GM23248 (cell line): ENCODE data around the gene DNASE2. TPM values are rescaled to one million over a fixed set of nuclear protein-coding genes. Genes with fewer than 3 reads are reported as not detected.
A peak's percentile ranks its signal among the peaks of the same experiment; 100 is the strongest.

ENCODE experiments used
- DNase-seq: peaks from one replicate; pipeline ENCODE4 v3.0.0-alpha.2; 2015
- H2AFZ ChIP-seq: fragments of 200-600 bp; sonication (generic); 2 replicates; pipeline ENCODE4 v1.6.1; 2016; ENCODE audit warnings: antibody characterized with exemption
- H3F3A ChIP-seq: fragments of 200-600 bp; sonication (generic); 2 replicates; pipeline ENCODE4 v1.6.1; 2016; ENCODE audit warnings: mild to moderate bottlenecking, antibody characterized with exemption, mixed run types; ENCODE audit not compliant: insufficient read depth
- H3K27ac ChIP-seq: fragments of 200-600 bp; sonication (generic); 2 replicates; pipeline ENCODE4 v1.5.1; 2016; ENCODE audit warnings: mild to moderate bottlenecking
- H3K27me3 ChIP-seq: fragments of 200-600 bp; sonication (generic); replicated peaks from 2 replicates; pipeline ENCODE4 v1.6.1; 2016; ENCODE audit warnings: mild to moderate bottlenecking; ENCODE audit not compliant: insufficient read depth
- H3K36me3 ChIP-seq: fragments of 200-600 bp; sonication (generic); 2 replicates; pipeline ENCODE4 v1.6.1; 2016; ENCODE audit warnings: low read depth, mild to moderate bottlenecking
- H3K4me1 ChIP-seq: fragments of 200-600 bp; sonication (generic); 2 replicates; pipeline ENCODE4 v1.6.1; 2016; ENCODE audit warnings: mild to moderate bottlenecking; ENCODE audit not compliant: insufficient read depth
- H3K4me2 ChIP-seq: fragments of 200-600 bp; sonication (generic); one replicate; pipeline ENCODE4 v1.6.1; 2016; ENCODE audit warnings: mild to moderate bottlenecking; ENCODE audit not compliant: unreplicated experiment
- H3K4me3 ChIP-seq: fragments of 200-600 bp; sonication (generic); 2 replicates; pipeline ENCODE4 v1.5.1; 2016; ENCODE audit warnings: mild to moderate bottlenecking
- H3K79me2 ChIP-seq: fragments of 200-600 bp; sonication (generic); 2 replicates; pipeline ENCODE4 v1.6.1; 2016; ENCODE audit warnings: mild to moderate bottlenecking; ENCODE audit not compliant: insufficient read depth
- H3K9ac ChIP-seq: fragments of 200-600 bp; sonication (generic); 2 replicates; pipeline ENCODE4 v1.6.1; 2016; ENCODE audit warnings: mild to moderate bottlenecking
- H3K9me2 ChIP-seq: fragments of 200-600 bp; sonication (generic); 2 replicates; pipeline ENCODE4 v1.6.1; 2016; ENCODE audit warnings: mixed run types, mild to moderate bottlenecking, moderate library complexity; ENCODE audit not compliant: insufficient read depth
- H3K9me3 ChIP-seq: fragments of 200-600 bp; sonication (generic); one replicate; pipeline ENCODE4 v1.6.1; 2017; ENCODE audit warnings: low read depth
- H4K20me1 ChIP-seq: fragments of 200-600 bp; sonication (generic); 2 replicates; pipeline ENCODE4 v1.6.0; 2016; ENCODE audit not compliant: insufficient read depth
- EZH2 ChIP-seq: fragments of 200-600 bp; sonication (generic); IDR thresholded peaks from 2 replicates; pipeline ENCODE4 v1.6.1; 2018; ENCODE audit warnings: antibody characterized with exemption, mild to moderate bottlenecking; ENCODE audit not compliant: insufficient read depth, poor library complexity, severe bottlenecking
- EZH2phosphoT487 ChIP-seq: fragments of 200-600 bp; sonication (generic); IDR thresholded peaks from 2 replicates; pipeline ENCODE4 v1.6.1; 2018; ENCODE audit warnings: antibody characterized with exemption, moderate library complexity, mild to moderate bottlenecking, low read depth; ENCODE audit not compliant: insufficient read depth
- WGBS, 2 experiments: methylation state at CpG; one replicate each; pipeline ENCODE4 v1.1.6; 2015 to 2017; ENCODE audit warnings: low lambda C conversion rate in 2 of 2, low coverage in 1 of 2; ENCODE audit errors: missing lambda C conversion rate in 2 of 2; 5-methylcytosine and 5-hydroxymethylcytosine counted together
- in situ Hi-C: fragments of 300-500 bp; cut with MboI; formaldehyde crosslinking; loops from 2 replicates; pipeline ENCODE4 v1.15.0; 2020
- polyA plus RNA-seq: library from polyadenylated mRNA; unstranded; fragments of >200 nt; fragmentation: Nextera tagmentation; extraction: Ambion mirVana; gene quantifications from 2 replicates; pipeline ENCODE4 v1.2.1, GENCODE V29; 2016
- total RNA-seq: library from RNA; depleted of rRNA; stranded (reverse); fragments of >200 nt; shearing (Covaris generic); gene quantifications from 2 replicates; pipeline ENCODE4 v1.2.3, GENCODE V29; 2014

The DNASE2 gene
- total and polyA plus RNA-seq, 2 experiments from 2014 or later = 40.9 to 51.7 TPM

DNA sequence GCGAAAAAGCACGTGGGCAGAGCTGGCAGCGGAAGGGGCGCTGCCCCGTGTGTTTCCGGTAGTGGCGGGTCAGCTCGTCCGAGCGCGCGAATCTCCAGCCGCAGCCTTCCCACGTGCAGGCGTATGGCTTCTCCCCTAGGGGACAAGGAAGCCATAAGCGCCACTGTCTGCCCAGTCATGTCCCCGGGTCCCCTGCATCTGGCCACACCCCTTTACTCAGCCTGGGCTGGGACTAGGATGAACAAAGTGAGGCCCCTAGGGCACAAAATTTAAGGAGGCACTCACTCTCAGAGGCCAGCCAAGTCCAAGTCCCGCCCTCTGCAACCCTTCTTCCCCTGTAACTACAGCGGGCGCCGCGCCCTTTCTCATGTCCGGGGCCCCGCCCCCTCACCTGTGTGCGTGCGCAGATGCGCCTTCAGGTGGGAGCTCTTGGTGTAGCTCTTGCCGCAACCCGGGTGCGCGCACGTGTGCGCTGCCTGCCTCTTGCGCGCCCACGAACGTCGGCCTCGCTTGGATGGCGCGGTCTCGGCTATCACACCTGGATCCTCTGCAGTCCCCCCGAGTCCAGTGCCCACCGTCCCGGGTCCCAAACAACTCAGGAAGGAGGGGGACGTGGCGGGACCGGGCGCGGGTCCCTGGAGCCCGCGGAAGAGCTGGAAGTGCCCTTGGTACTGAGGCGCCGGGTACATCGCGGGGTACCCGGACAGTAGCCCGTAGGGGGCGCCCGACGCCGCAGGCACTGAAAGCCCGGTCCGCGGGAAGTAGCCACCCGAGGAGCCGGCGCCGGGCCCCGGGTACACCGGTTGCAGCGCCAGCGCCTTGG, 3.9 kb upstream of the DNASE2 start:
- Histone ChIP-seq H3K27ac (no peak overlapping the region), H3K79me2 (no peaks in the 10 kb centered on the region), H3K9me2 (no peaks in the 10 kb centered on the region), H3K4me3 (peak overlapping the region; percentile 64), H4K20me1 (no peaks in the 10 kb centered on the region), H3K36me3 (no peaks in the 10 kb centered on the region), H2AFZ (peak overlapping the region; percentile 77), H3K9me3 (no peaks in the 10 kb centered on the region), H3K4me1 (no peaks in the 10 kb centered on the region), H3K27me3 (no peaks in the 10 kb centered on the region; the same call in 1 of the 2 replicates), H3F3A (no peaks in the 10 kb centered on the region), H3K4me2 (peak overlapping the region; percentile 79), H3K9ac (no peak overlapping the region)
- WGBS, 2 experiments = 6 to 11% methylated on average over 62 to 65 of the region's 73 CpGs
- in situ Hi-C loops = no loop called here
- no peak for TF ChIP-seq EZH2phosphoT487
- peak; percentile 75 for DNase-seq

DNA sequence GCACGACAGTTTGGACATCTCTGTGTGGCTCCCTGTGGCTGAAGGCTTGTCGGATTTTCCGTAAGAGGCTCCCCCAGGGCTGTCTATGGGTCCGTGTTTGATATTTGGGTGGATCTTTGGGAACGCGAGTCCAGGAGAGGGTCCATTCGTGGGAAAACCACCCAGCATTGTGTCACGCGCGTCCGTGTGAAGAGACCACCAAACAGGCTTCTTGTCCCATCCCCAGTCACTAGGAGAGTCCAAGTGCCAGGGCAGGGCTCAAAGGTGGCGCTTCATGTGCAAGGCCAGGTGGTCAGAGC, 3.3 kb upstream of the DNASE2 start:
- whole genome bisulfite sequencing, 2 experiments = 81 to 87% methylated on average over 12 of the region's 12 CpGs
- no peak overlapping the region for H3K4me2 ChIP-seq
- H3K27ac ChIP-seq = no peak overlapping the region

DNA sequence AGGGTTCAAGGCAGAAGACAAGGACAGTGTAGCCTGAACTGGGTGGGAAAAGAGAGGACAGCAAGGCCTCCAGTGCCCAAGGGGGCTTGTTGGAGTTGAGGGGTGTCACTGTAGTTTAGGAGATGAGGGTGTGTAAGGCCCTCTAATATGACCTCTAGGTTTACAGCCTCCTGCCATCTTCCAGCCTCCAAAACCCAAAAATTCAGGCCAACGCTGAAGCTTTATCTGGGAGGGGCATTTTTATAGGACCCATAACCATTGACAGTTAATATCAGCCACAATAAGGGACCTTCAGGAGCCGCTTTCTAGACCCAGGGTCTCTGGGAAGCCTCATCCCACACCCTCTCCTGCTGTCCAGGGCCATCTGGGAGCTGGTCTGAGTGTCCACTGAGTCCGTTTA, 3.0 kb upstream of the DNASE2 start:
- 74 to 85% methylated on average over 3 of the region's 3 CpGs for WGBS, 2 experiments
- no peaks in the 10 kb centered on the region for H3K79me2 ChIP-seq
- no peak for DNase-seq

More for the DNA sequence above, 3.3 kb upstream of the DNASE2 start:
- Histone ChIP-seq H3K9me3 (no peaks in the 10 kb centered on the region), H3K4me1 (no peaks in the 10 kb centered on the region), H3K9me2 (no peaks in the 10 kb centered on the region), H3K9ac (no peak overlapping the region), H3K4me3 (no peak overlapping the region), H4K20me1 (no peaks in the 10 kb centered on the region), H2AFZ (no peak overlapping the region), H3K36me3 (no peaks in the 10 kb centered on the region), H3K79me2 (no peaks in the 10 kb centered on the region), H3K27me3 (no peaks in the 10 kb centered on the region; the same call in 1 of the 2 replicates), H3F3A (no peaks in the 10 kb centered on the region)
- no peak for DNase-seq
- in situ Hi-C loops = no loop called here
- TF ChIP-seq EZH2phosphoT487 (no peak), EZH2 (no peak)

DNA sequence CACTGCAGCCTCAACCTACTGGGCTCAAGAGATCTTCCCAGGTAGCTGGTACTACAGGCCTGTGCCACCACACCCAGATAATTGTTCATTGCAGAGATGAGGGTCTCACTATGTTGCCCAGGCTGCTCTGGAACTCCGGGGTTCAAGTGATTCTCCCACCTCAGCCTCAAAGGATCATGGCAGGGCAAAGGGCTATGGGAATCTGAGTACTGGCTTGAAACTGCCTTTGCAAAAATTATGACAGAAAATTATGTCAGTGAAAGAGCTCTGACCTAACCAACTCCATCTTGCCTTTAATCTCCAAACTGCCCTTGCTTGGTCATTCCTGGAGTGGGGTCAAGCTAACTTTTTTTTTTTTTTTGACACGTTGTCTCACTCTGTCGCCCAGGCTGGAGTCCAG, 1.3 kb upstream of the DNASE2 start:
- Histone ChIP-seq H3K4me1 (no peaks in the 10 kb centered on the region), H3K9me2 (no peaks in the 10 kb centered on the region), H3K36me3 (no peaks in the 10 kb centered on the region), H3K4me2 (no peak overlapping the region), H2AFZ (no peak overlapping the region), H3F3A (no peaks in the 10 kb centered on the region), H3K4me3 (no peak overlapping the region), H3K9me3 (no peaks in the 10 kb centered on the region), H4K20me1 (no peaks in the 10 kb centered on the region), H3K9ac (no peak overlapping the region), H3K27me3 (no peaks in the 10 kb centered on the region; the same call in 1 of the 2 replicates), H3K27ac (no peak overlapping the region), H3K79me2 (no peaks in the 10 kb centered on the region)
- no peak for DNase-seq
- in situ Hi-C loops = no loop called here
- TF ChIP-seq EZH2phosphoT487 (no peak), EZH2 (no peak)
- 81 to 90% methylated on average over 2 to 3 of the region's 3 CpGs for WGBS, 2 experiments

More for the DNA sequence above, 3.0 kb upstream of the DNASE2 start:
- H3K36me3 ChIP-seq = no peaks in the 10 kb centered on the region
- TF ChIP-seq EZH2phosphoT487 = no peak
- TF ChIP-seq EZH2 = no peak
- H3K27me3 ChIP-seq = no peaks in the 10 kb centered on the region; the same call in 1 of the 2 replicates
- in situ Hi-C loops = no loop called here
- H3F3A ChIP-seq = no peaks in the 10 kb centered on the region
- no peak overlapping the region for H3K4me3 ChIP-seq
- no peak overlapping the region for H3K9ac ChIP-seq
- no peaks in the 10 kb centered on the region for H3K9me2 ChIP-seq
- no peak overlapping the region for H2AFZ ChIP-seq
- no peak overlapping the region for H3K4me2 ChIP-seq
- no peak overlapping the region for H3K27ac ChIP-seq
- H3K4me1 ChIP-seq = no peaks in the 10 kb centered on the region
- no peaks in the 10 kb centered on the region for H3K9me3 ChIP-seq
- H4K20me1 ChIP-seq = no peaks in the 10 kb centered on the region
